Fibroblast of lung (primary cell): ENCODE results near the gene HMGA1. TPM values are rescaled to one million over a fixed set of nuclear protein-coding genes. Genes with fewer than 3 reads are reported as not detected.
A peak's percentile ranks its signal among the peaks of the same experiment; 100 is the strongest.

ENCODE experiments used
- DNase-seq, 2 donors: peaks; one replicate each; pipeline versions ENCODE4 v3.0.0 to v3.0.0-alpha.2; 2010; ENCODE audit warnings: low read depth in 2 of 2
- H2AFZ ChIP-seq: 2 replicates; pipeline ENCODE4 v1.5.1; 2012; ENCODE audit warnings: low read length, control low read depth, inconsistent platforms
- H3K27ac ChIP-seq: 2 replicates; pipeline ENCODE4 v1.5.1; 2011; ENCODE audit warnings: low read length, control low read depth; ENCODE audit not compliant: insufficient read depth
- H3K27me3 ChIP-seq: 2 replicates; pipeline ENCODE4 v1.5.1; 2011; ENCODE audit warnings: mild to moderate bottlenecking, low read length; ENCODE audit not compliant: control insufficient read depth, insufficient read depth
- H3K36me3 ChIP-seq: 2 replicates; pipeline ENCODE4 v1.5.1; 2011; ENCODE audit warnings: low read length; ENCODE audit not compliant: control insufficient read depth, insufficient read depth
- H3K4me1 ChIP-seq: 2 replicates; pipeline ENCODE4 v1.5.1; 2011; ENCODE audit warnings: low read length; ENCODE audit not compliant: control insufficient read depth, insufficient read depth; ENCODE audit errors: extremely low read depth
- H3K4me2 ChIP-seq: 2 replicates; pipeline ENCODE4 v1.5.1; 2011; ENCODE audit warnings: low read length, control low read depth; ENCODE audit not compliant: insufficient read depth; ENCODE audit errors: extremely low read depth
- H3K4me3 ChIP-seq, 4 experiments: fragments of 200-600 bp in 1 of 4; sonication (generic) in 1 of 4; replicated peaks in 1 of 4; 2 replicates each; pipeline ENCODE4 v1.5.1; 2011 to 2016; ENCODE audit warnings: low read length in 4 of 4, low read depth in 3 of 4, mild to moderate bottlenecking in 3 of 4, control low read depth in 2 of 4, inconsistent platforms in 1 of 4, mixed read lengths in 1 of 4; ENCODE audit not compliant: insufficient read depth in 1 of 4; ENCODE audit errors: control extremely low read depth in 1 of 4
- H3K79me2 ChIP-seq: 2 replicates; pipeline ENCODE4 v1.5.1; 2012; ENCODE audit warnings: mild to moderate bottlenecking, low read length, inconsistent platforms; ENCODE audit not compliant: control insufficient read depth, insufficient read depth
- H3K9ac ChIP-seq: 2 replicates; pipeline ENCODE4 v1.5.1; 2011; ENCODE audit warnings: mild to moderate bottlenecking, low read length, control low read depth; ENCODE audit not compliant: insufficient read depth
- H3K9me3 ChIP-seq: 2 replicates; pipeline ENCODE4 v1.5.1; 2012; ENCODE audit warnings: low read depth, low read length; ENCODE audit not compliant: control insufficient read depth, insufficient read depth
- H4K20me1 ChIP-seq: 2 replicates; pipeline ENCODE4 v1.5.1; 2011; ENCODE audit warnings: low read length; ENCODE audit not compliant: control insufficient read depth, insufficient read depth; ENCODE audit errors: extremely low read depth
- EZH2 ChIP-seq: IDR thresholded peaks from 2 replicates; pipeline ENCODE4 v1.5.1; 2012; ENCODE audit warnings: low read length, control low read depth, mild to moderate bottlenecking; ENCODE audit errors: missing control alignments
- polyA plus RNA-seq, 2 donors: library from polyadenylated mRNA; depleted of rRNA in 1 of 2; stranded (reverse) in 1 of 2; unstranded in 1 of 2; fragments of >200 nt; gene quantifications; 2 replicates each; pipeline ENCODE4 v1.2.1, GENCODE V29; 2011 to 2012; ENCODE audit warnings: missing spikeins in 1 of 2
- total RNA-seq: library from RNA; depleted of rRNA; stranded (reverse); fragments of >200 nt; gene quantifications from 2 replicates; pipeline ENCODE4 v1.2.1, GENCODE V29; 2014
- TF ChIP-seq, protein P1 (sequence below), 2 donors: IDR thresholded peaks in 1 of 2; conservative IDR thresholded peaks in 1 of 2; 1 replicate in 1 of 2; 2 replicates in 1 of 2; pipeline ENCODE4 v1.5.1; 2011 to 2012; ENCODE audit warnings: low read length in 2 of 2, control low read depth in 1 of 2, inconsistent platforms in 1 of 2, low read depth in 1 of 2, mild to moderate bottlenecking in 1 of 2

HMGA1 gene
- total and polyA plus RNA-seq, 2 donors (not counting 1 experiment from before 2014, with no cell fraction given): 29.6 to 121 TPM

GRCh38 chr6:34236131-34236442 is 586 bp upstream of the HMGA1 start:
- no peak overlapping the region for H3K9ac ChIP-seq
- no peaks in the 10 kb centered on the region for H4K20me1 ChIP-seq
- H2AFZ ChIP-seq: no peak overlapping the region
- H3K27ac ChIP-seq: peak overlapping the region; percentile 43
- no peaks in the 10 kb centered on the region for H3K27me3 ChIP-seq
- no peak for DNase-seq
- no peak for TF ChIP-seq EZH2
- TF ChIP-seq, protein P1, sequence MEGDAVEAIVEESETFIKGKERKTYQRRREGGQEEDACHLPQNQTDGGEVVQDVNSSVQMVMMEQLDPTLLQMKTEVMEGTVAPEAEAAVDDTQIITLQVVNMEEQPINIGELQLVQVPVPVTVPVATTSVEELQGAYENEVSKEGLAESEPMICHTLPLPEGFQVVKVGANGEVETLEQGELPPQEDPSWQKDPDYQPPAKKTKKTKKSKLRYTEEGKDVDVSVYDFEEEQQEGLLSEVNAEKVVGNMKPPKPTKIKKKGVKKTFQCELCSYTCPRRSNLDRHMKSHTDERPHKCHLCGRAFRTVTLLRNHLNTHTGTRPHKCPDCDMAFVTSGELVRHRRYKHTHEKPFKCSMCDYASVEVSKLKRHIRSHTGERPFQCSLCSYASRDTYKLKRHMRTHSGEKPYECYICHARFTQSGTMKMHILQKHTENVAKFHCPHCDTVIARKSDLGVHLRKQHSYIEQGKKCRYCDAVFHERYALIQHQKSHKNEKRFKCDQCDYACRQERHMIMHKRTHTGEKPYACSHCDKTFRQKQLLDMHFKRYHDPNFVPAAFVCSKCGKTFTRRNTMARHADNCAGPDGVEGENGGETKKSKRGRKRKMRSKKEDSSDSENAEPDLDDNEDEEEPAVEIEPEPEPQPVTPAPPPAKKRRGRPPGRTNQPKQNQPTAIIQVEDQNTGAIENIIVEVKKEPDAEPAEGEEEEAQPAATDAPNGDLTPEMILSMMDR (conservative IDR thresholded peaks at IDR 0.05 in 1 of 2, IDR thresholded peaks at IDR 0.05 in 1 of 2; ENCODE audit: low read depth in 1 of 2, low read length in 2 of 2): no peak
- H3K79me2 ChIP-seq: peaks cover 36% of the 10 kb centered on the region
- H3K4me2 ChIP-seq: peak overlapping the region; percentile 28
- no peaks in the 10 kb centered on the region for H3K36me3 ChIP-seq
- peak overlapping the region in 3 of 4 experiments; percentile 40 to 68 (median 44) for H3K4me3 ChIP-seq
- no peaks in the 10 kb centered on the region for H3K9me3 ChIP-seq
- peaks cover 12% of the 10 kb centered on the region for H3K4me1 ChIP-seq

- TF ChIP-seq, protein P1 (conservative IDR thresholded peaks at IDR 0.05 in 1 of 2, IDR thresholded peaks at IDR 0.05 in 1 of 2; ENCODE audit: low read depth in 1 of 2, low read length in 2 of 2): no peak
- no peak for TF ChIP-seq EZH2
- Histone ChIP-seq H3K27ac (peak overlapping the region; percentile 83), H3K4me1 (peaks cover 15% of the 10 kb centered on the region), H3K4me2 (no peak overlapping the region), H3K9ac (peak overlapping the region; percentile 78), H3K36me3 (peaks cover 6% of the 10 kb centered on the region), H2AFZ (no peak overlapping the region), H3K27me3 (no peaks in the 10 kb centered on the region), H4K20me1 (no peaks in the 10 kb centered on the region), H3K9me3 (no peaks in the 10 kb centered on the region), H3K4me3 (peak overlapping the region; percentile 63 to 82 (median 76)), H3K79me2 (peaks cover 41% of the 10 kb centered on the region)
- no peak for DNase-seq
These were observed 646 bp downstream of the HMGA1 start for GRCh38 chr6:34237316-34237721.

DNA sequence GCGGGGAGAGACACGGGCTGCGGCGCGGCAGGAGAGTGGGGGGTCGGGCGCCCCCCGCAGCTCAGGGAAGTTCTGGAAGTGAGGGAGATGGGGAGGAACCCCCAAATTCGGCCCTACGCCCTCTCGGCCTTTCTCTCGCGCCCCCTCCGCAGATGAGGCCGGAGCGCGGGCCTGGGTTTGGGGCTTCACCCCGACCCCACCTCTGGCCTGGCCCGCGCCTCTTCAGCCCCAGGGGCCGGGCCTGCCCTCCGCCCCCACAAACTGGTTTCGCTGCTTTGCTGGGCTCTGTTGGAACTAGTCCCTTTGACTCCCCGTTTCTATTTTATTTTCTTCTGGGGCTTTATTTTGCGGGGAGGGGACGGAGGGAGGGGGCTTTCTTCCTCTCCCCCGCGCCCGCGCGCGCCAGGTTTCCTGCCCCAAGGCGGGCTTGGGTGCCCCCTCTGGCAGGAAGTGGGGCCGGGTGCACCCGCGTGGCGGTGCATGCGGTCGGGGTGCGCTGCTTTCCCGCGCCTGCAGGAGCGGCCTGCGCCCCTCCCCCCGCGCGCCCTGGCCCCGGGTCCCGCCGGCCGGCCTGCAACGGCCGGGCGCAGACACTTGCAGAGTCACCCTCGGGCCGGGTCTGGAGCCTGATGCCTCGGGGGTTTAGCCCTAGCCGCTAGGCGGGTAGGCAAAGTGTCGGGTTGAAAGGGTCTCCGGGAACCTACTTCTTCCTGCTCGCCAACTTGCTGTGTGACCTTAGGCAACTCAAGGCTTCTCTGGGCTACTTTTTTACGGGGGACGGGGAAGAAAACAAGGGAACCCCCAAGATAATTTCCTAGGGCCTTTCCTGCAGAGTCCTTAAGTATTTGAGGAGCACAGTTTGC is 1.3 kb downstream of the HMGA1 start:
- Histone ChIP-seq H3K9ac (peak overlapping the region; percentile 78), H2AFZ (peak overlapping the region; percentile 16), H4K20me1 (no peaks in the 10 kb centered on the region), H3K79me2 (peaks cover 41% of the 10 kb centered on the region), H3K27me3 (no peaks in the 10 kb centered on the region), H3K27ac (peak overlapping the region; percentile 83), H3K4me2 (peak overlapping the region; percentile 65), H3K36me3 (peaks cover 6% of the 10 kb centered on the region), H3K4me3 (peak overlapping the region; percentile 63 to 82 (median 76)), H3K9me3 (no peaks in the 10 kb centered on the region), H3K4me1 (peaks cover 21% of the 10 kb centered on the region)
- no peak for DNase-seq
- TF ChIP-seq, protein P1 (conservative IDR thresholded peaks at IDR 0.05 in 1 of 2, IDR thresholded peaks at IDR 0.05 in 1 of 2; ENCODE audit: low read depth in 1 of 2, low read length in 2 of 2): peak; percentile 3 to 14
- TF ChIP-seq EZH2: no peak
